IPS-15b (cell line): Measurements from ENCODE around the gene C17orf78.
"Not testable (repeated sequence)": the region's sequence is repeated elsewhere in the genome, so short reads cannot be mapped to it uniquely, and the experiment has no call there.

Experiments
- H3K27me3 ChIP-seq: one replicate; pipeline ENCODE4 v1.6.1; 2013; ENCODE audit warnings: low read length; ENCODE audit not compliant: control insufficient read depth, insufficient read depth
- H3K36me3 ChIP-seq: one replicate; pipeline ENCODE4 v1.6.1; 2013; ENCODE audit warnings: low read length; ENCODE audit not compliant: control insufficient read depth, insufficient read depth
- H3K4me1 ChIP-seq: one replicate; pipeline ENCODE4 v1.6.1; 2013; ENCODE audit warnings: mild to moderate bottlenecking, low read length; ENCODE audit not compliant: control insufficient read depth, insufficient read depth
- H3K4me3 ChIP-seq: one replicate; pipeline ENCODE4 v1.5.1; 2013; ENCODE audit warnings: low read depth, low read length
- H3K9ac ChIP-seq: one replicate; pipeline ENCODE4 v1.6.1; 2013; ENCODE audit warnings: low read depth, mild to moderate bottlenecking, low read length
- H3K9me3 ChIP-seq: one replicate; pipeline ENCODE4 v1.6.1; 2013; ENCODE audit warnings: mild to moderate bottlenecking, low read length; ENCODE audit not compliant: control insufficient read depth, insufficient read depth

The C17orf78 gene

DNA sequence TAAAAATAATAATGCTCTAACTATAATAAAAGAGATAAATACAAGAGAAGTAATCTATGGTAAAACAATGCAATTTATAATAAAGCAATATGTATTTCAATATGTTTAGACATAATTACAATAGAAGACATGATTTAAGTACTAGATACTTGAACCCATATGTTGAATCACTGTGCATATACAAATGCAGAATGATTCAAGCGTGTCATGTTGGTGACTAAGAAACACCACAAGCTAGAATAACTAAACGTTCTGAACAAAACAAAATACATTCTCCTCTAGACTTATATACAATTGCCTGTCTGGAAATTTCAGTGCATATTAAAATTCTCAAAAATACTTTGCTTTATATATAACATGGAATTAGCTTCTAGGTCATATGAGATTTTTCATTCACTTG, 42.1 kb downstream of the C17orf78 start:
- no peak overlapping the region for H3K4me3 ChIP-seq
- no peaks in the 10 kb centered on the region for H3K4me1 ChIP-seq
- H3K36me3 ChIP-seq, result peaks cover 5% of the 10 kb centered on the region
- H3K27me3 ChIP-seq, result no peaks in the 10 kb centered on the region
- no peaks in the 10 kb centered on the region for H3K9me3 ChIP-seq
- no peak overlapping the region for H3K9ac ChIP-seq

DNA sequence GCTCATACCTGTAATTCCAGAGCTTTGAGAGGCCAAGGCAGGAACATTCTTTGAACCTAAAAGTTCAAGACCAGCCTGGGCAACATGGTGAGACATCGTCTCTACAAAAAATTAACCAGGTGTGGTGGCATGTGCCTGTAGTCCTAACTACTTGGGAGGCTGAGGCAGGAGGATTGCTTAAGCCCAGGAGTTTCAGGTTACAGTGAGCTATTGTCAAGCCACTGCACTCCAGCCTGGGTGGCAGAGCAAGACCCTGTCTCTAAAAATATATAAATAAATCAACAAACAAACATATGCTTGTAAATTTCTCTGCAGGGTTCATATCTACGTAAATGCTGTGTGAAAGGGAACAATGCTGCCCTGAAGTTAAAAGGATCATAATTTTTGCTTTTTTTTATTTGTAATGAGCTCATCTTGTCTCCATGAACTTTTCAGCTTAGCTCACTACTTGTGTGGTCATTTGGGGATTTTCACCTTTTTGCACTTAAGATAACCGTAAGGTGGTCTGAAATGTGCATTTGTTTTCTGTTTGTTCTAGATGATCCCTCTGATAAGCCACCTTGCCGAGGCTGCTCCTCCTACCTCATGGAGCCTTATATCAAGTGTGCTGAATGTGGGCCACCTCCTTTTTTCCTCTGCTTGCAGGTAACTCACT, 47.3 kb downstream of the C17orf78 start:
- Histone ChIP-seq H3K4me1 (no peaks in the 10 kb centered on the region), H3K9me3 (no peaks in the 10 kb centered on the region), H3K4me3 (no peak overlapping the region), H3K9ac (no peak overlapping the region), H3K36me3 (no peaks in the 10 kb centered on the region), H3K27me3 (no peaks in the 10 kb centered on the region)

DNA sequence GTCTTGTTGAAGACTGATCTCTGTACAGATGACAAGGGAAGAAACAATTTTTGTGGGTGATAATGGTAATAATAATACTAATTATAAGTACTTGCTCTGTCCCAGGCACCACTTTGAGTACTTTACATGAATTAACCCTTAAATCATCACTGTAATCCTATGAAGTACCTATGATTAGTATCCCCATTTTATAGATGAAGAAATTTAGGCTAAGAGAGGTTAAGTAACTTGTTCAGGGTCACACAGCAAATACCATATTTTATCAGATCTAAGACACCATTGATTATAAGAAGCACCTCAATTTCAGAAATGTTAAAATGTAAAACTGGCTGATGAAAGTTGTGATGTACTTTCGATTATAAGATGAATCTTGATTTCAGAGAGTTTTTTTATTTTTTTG, 49.5 kb downstream of the C17orf78 start:
- Histone ChIP-seq H3K27me3 (no peaks in the 10 kb centered on the region), H3K4me1 (no peaks in the 10 kb centered on the region), H3K4me3 (no peak overlapping the region), H3K9me3 (no peaks in the 10 kb centered on the region), H3K9ac (no peak overlapping the region), H3K36me3 (no peaks in the 10 kb centered on the region)

DNA sequence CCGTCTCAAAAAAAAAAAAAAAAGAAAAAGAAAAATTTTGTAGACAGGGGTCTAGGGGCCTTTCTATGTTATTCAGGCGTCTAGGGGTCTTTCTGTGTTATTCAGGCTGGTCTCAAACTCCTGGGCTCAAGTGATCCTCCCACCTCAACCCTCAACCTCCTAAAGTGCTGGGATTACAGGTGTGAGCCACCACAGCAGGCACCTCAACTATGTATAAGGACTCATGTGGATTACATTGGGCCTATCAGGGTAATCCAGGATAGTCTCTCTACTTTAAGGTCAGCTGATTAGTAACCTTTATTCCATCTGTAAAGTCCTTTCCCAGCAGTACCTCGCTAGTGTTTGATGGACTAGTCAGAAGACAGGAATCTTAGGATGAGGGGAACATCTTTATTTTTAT, 53.3 kb downstream of the C17orf78 start:
- Histone ChIP-seq H3K27me3 (no peaks in the 10 kb centered on the region), H3K9me3 (no peaks in the 10 kb centered on the region), H3K4me3 (no peak overlapping the region), H3K9ac (no peak overlapping the region), H3K36me3 (no peaks in the 10 kb centered on the region), H3K4me1 (no peaks in the 10 kb centered on the region)

DNA sequence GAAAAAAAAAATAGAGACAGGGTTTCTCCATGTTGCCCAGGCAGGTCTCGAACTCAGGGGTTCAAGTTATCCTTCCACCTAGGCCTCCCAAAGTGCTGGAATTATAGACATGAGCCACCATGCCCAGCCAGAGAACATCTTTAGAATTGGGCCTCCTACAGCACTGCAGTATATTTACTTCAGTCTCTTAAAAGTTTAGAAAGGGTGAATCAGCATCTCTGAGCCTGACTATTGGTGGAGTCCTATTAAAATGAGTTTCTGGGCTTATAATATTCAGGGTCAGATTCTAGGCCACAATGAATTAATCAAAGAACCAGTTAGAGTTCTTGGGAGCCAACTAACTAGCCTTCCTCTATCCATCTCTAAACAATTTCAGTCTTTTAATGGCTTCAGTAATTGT, 53.7 kb downstream of the C17orf78 start:
- Histone ChIP-seq H3K36me3 (no peaks in the 10 kb centered on the region), H3K27me3 (no peaks in the 10 kb centered on the region), H3K9ac (no peak overlapping the region), H3K9me3 (no peaks in the 10 kb centered on the region), H3K4me1 (no peaks in the 10 kb centered on the region), H3K4me3 (no peak overlapping the region)

DNA sequence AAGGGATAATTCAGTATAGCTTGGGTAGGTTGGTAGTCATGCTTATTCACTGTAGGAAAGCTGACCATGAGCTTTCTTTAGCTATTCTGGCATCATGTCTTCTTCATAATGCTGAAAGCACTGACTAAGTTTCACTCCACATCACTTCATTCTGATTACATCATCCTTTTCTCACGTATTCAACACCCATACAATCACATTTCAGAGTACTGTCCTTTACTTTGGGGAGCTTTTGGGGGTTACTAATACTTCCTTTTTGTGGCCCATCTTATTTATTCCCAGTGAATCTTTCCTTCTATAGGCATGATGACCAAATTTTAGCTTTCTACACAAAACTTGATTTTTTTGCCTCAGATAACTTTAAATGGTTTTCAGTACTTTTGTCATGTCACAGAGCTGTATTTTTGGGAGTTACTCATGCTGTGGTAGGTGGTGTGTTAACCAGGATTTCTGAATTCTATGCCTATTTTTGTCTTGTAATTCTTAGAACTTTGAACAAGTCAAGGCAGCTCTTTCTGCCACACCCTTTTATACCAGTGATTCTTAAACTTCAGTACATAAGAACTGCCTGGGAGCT, 54.4 kb downstream of the C17orf78 start:
- Histone ChIP-seq H3K4me3 (no peak overlapping the region), H3K36me3 (no peaks in the 10 kb centered on the region), H3K9me3 (no peaks in the 10 kb centered on the region), H3K27me3 (no peaks in the 10 kb centered on the region), H3K9ac (no peak overlapping the region), H3K4me1 (no peaks in the 10 kb centered on the region)

DNA sequence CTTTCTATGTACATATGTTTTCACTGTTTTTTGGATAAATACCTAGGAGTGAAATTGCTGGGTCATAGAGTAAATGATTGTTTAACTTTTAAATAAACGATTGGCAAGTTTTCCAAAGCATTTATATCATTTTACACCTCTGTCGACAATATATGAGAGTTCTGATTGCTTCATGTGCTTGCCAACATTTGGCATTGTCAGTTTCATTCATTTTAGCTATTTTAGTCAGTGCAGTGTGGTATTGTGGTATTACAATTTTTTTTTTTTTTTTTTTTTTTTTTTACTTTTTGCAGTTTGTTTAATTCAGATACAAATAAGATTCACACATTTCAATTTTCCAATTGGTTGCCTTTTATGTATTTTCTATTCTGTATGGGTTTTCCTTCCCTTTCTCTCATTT, 56.9 kb downstream of the C17orf78 start:
- Histone ChIP-seq H3K36me3 (no peaks in the 10 kb centered on the region), H3K9ac (no peak overlapping the region), H3K4me3 (no peak overlapping the region), H3K4me1 (no peaks in the 10 kb centered on the region), H3K9me3 (no peaks in the 10 kb centered on the region), H3K27me3 (no peaks in the 10 kb centered on the region)

DNA sequence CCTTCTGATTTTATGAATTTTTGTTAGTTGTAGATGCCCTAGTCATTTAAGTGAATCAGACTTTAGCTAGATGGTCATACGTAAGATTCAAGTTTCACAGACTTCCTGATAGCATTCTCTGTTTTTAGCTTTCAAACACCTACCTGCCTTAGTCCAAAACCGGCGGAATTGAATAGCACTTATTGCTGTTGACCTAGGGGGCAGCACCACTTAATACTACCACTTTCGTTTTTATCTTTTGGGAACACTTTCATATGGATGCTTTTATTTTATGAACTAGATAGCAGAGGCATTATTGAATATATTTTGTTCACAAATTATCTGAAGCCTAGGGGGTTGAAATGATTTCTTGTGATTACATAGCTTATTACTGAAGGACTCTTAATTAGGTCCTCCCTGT, 62.4 kb downstream of the C17orf78 start:
- Histone ChIP-seq H3K9ac (no peak overlapping the region), H3K4me1 (no peaks in the 10 kb centered on the region), H3K36me3 (peaks cover 7% of the 10 kb centered on the region)

DNA sequence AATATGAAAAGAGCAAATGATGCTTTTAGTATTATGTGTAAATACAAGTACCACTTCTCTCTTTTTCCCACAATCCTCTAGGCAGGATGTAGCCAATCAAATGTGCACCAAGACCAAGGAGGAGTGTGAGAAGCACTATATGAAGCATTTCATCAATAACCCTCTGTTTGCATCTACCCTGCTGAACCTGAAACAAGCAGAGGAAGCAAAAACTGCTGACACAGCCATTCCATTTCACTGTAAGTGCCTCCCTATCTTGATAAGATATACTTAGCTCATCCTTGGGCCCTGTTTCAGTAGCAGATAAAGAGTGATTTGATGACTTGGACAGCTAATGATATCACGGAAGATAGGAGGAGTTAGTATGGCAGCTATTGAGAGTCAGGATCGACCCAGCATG, 64.6 kb downstream of the C17orf78 start:
- no peak overlapping the region for H3K9ac ChIP-seq
- no peaks in the 10 kb centered on the region for H3K4me1 ChIP-seq
- H3K27me3 ChIP-seq, result no peaks in the 10 kb centered on the region
- H3K36me3 ChIP-seq, result peaks cover 7% of the 10 kb centered on the region
- no peaks in the 10 kb centered on the region for H3K9me3 ChIP-seq
- H3K4me3 ChIP-seq, result no peak overlapping the region

More for the DNA sequence above, 62.4 kb downstream of the C17orf78 start:
- H3K9me3 ChIP-seq, result no peaks in the 10 kb centered on the region
- no peak overlapping the region for H3K4me3 ChIP-seq
- H3K27me3 ChIP-seq, result no peaks in the 10 kb centered on the region

DNA sequence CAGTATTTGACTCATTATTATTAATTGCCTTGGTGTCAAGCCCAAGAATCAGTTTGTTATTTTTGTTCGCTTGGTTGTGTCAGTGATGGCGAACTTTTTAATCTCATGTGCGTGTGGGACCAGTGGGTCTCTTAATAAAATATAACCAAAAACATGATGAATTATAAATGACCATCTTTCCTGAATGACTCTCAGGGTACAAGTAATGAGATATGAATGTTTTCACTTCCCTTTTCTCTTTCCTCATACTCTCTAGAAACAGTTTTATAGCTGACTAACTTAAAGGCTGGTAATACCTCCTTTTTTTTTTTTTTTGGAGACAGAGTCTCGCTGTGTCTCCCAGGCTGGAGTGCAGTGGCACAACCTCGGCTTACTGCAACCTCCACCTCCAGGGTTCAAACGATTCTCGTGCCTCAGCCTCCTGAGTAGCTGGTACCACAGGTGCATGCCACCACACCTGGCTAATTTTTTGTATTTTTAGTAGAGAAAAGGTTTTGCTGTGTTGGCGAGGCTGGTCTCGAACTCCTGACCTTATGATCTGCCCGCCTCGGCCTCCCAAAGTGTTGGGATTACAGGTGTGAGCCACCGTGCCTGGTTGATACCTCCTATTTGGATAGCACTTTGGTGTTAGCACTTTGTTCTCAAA, 65.7 kb downstream of the C17orf78 start:
- H3K36me3 ChIP-seq, H3K9ac ChIP-seq, H3K4me1 ChIP-seq, H3K9me3 ChIP-seq, H3K27me3 ChIP-seq, H3K4me3 ChIP-seq: not testable (repeated sequence)
